GM12801 (cell line): ENCODE measurements around the gene CYTH2.

ENCODE experiments used
- TF ChIP-seq, protein P1 (sequence below): IDR thresholded peaks from one replicate; pipeline ENCODE4 v1.5.1; 2011; ENCODE audit warnings: control low read depth; ENCODE audit not compliant: insufficient read length; ENCODE audit errors: extremely low read depth

The CYTH2 gene

DNA sequence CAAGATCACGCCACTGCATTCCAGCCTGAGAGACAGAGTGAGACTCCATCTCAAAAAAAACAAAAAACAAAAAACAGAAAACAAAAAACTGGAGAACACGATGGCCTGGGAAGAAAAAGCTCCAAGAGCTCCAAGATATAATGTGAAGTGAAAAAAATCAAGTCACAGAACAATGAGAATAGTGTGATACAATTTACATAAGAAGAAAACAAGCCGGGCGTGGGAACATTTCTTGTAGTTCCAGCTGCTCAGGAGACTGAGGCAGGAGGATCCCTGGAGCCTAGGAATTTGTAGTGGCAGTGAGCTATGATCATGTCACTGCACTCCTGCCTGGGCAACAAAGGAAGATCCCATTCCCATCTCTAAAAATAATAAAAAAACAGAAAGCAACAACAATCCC, 51.0 kb downstream of the CYTH2 start:
- TF ChIP-seq, protein P1, sequence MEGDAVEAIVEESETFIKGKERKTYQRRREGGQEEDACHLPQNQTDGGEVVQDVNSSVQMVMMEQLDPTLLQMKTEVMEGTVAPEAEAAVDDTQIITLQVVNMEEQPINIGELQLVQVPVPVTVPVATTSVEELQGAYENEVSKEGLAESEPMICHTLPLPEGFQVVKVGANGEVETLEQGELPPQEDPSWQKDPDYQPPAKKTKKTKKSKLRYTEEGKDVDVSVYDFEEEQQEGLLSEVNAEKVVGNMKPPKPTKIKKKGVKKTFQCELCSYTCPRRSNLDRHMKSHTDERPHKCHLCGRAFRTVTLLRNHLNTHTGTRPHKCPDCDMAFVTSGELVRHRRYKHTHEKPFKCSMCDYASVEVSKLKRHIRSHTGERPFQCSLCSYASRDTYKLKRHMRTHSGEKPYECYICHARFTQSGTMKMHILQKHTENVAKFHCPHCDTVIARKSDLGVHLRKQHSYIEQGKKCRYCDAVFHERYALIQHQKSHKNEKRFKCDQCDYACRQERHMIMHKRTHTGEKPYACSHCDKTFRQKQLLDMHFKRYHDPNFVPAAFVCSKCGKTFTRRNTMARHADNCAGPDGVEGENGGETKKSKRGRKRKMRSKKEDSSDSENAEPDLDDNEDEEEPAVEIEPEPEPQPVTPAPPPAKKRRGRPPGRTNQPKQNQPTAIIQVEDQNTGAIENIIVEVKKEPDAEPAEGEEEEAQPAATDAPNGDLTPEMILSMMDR: no peak

DNA sequence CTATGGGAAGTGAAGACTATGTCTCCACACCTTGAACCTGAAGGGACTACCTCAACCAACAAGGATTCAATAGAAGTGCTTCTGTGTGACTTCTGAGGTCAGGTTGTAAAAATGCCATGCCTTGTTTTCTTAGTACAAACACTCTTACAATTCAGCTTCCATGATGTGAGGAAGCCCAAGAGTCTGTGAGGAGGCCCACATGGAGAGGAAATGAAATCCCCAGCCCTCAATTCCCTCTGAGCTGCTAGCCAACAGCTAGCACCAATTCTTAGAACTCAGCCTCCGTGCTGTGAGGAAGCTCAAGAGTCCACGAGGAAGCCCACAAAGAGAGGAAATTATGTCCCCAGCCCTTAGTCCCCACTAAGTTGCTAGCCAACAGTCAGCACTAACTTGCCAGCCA, 55.1 kb downstream of the CYTH2 start:
- TF ChIP-seq, protein P1: no peak

DNA sequence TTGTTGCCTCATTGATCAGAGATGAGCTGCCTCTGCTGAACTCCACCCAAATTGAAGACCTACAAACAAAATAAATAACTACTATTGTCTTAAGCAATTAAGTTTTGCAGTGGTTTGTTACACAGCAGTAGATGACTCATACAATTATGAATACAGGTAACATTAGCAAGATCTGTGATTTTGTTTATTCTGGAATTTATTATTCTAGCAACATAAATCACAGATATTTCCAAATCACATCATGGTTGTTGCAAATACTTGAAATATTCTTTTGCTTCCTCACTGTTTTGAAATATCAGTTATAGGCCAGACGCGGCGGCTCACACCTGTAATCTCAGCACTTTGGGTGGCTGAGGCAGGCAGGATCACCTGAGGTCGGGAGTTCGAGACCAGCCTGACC, 55.6 kb downstream of the CYTH2 start:
- TF ChIP-seq, protein P1: no peak

DNA sequence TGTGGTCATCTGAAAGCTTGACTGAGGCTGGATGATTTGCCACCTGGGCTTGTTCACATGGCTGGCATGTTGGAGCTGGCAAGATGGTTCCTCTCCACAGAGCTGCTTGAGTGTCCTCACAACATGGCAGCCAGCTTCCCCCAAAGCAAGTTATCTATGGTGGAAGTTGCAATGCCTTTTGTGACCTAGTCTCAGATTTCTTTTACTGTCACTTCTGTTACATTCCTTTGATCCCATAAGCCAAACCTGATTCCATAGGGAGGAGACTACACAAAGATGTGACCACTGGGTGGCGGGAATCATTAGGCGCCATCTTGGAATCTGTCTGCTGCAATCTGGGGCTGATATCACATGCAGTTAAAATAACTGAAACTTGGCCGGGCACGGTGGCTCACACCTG, 60.0 kb downstream of the CYTH2 start:
- TF ChIP-seq, protein P1: no peak

DNA sequence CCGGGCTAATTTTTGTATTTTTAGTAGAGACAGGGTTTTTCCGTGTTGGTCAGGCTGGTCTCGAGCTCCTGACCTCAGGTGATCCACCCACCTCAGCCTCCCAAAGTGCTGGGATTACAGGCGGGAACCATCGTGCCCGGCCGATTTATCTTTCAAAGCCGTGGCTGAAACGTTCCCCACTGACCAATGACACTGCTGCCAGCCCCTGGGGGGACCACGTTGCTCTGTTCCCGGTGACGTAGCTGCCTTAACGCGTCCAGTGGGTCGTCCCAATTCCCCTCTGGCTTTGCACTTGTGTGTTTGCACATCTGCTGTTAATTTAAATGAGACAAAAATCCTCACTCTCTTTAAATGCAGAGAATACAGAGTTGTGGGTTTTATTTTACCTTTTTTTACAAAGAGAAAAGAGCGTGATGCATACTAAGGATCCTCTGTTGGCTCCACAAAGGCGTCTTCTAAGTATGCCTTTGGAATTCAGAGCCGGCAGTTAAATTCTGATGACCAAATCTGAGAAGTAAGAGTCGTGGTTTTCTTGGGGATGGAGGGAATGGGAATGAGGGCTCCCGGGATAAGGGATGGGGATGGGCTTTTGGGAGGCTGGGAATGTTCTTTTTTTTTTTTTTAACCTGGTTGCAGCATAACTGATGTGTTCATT, 61.0 kb downstream of the CYTH2 start:
- TF ChIP-seq, protein P1: no peak

DNA sequence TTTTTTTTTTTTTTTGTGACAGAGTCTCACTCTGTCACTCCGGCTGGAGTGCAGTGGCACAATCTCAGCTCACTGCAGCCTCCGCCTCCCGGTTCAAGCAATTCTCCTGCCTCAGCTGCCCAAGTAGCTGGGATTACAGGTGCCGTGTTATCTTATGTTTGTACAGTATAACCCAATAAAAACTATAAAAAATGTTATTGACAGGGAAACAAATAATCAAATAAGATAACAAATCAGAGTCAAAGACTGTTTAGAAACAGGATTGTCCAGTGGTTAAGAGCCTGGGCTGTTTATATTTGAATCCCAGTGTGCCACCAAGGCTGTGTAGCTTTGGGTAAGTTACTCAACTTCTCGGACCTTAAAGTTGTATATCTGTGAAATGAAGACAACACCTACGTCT, 61.6 kb downstream of the CYTH2 start:
- TF ChIP-seq, protein P1: no peak
